Testis (tissue), 2 donors: Measurements from ENCODE around the gene SNRNP48.

ENCODE experiments used
- POLR2A ChIP-seq: fragments of 450-650 bp; IDR thresholded peaks from one replicate; pipeline ENCODE4 v1.6.1; 2017; ENCODE audit warnings: antibody characterized with exemption, mild to moderate bottlenecking, moderate library complexity
- TF ChIP-seq, protein P1 (sequence below), 3 experiments: fragments of 450-650 bp in 2 of 3; fragments of 200-600 bp in 1 of 3; sonication (generic) in 1 of 3; IDR thresholded peaks; one replicate each; pipeline ENCODE4 v1.5.1; 2016 to 2019; ENCODE audit warnings: antibody characterized with exemption in 3 of 3, mild to moderate bottlenecking in 2 of 3, moderate library complexity in 1 of 3

DNA sequence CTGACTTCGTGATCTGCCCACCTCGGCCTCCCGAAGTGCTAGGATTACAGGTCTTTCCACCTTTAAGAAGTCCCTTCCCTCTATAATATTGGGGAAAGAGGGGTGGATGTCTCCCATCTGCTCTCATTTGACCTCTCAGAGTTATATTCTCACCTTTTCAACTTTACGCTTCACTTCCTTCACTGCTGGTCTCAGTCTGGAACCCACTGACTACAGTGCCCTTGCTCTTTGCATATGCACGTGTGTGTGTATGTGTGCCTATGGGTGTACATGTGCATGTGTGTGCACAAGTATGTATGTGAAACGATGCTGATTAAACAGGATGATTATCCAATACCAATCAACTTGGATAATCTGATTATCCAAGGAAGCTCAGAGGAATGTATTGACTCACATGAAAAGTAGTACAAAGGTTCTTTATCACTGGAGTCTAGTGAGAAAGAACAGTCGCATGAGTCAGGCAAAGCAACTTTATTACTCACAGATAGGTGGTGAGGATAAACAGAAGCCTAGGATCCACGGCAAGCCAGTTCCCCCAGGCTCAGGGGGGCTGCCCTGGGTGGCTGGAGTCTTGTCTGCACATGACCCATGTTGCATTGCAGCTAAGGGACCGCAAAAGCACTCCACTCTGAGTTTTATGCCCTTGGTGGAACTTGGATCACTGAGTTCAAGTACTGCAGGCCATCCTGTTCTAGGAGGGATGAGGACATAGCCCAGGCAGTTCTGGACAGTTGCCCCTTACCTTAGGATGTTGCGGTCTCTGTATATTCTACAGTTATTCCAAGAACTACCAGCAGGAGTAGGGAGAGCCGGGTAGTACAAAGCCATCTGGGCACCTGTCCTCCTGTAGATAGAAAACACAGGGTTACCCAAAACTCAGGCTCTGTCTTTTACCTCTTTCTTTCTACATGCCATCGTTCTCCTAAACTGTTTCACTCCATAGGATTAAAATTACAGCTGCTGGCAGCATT, 50.9 kb downstream of the SNRNP48 start:
- TF ChIP-seq, protein P1, sequence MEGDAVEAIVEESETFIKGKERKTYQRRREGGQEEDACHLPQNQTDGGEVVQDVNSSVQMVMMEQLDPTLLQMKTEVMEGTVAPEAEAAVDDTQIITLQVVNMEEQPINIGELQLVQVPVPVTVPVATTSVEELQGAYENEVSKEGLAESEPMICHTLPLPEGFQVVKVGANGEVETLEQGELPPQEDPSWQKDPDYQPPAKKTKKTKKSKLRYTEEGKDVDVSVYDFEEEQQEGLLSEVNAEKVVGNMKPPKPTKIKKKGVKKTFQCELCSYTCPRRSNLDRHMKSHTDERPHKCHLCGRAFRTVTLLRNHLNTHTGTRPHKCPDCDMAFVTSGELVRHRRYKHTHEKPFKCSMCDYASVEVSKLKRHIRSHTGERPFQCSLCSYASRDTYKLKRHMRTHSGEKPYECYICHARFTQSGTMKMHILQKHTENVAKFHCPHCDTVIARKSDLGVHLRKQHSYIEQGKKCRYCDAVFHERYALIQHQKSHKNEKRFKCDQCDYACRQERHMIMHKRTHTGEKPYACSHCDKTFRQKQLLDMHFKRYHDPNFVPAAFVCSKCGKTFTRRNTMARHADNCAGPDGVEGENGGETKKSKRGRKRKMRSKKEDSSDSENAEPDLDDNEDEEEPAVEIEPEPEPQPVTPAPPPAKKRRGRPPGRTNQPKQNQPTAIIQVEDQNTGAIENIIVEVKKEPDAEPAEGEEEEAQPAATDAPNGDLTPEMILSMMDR (IDR thresholded peaks at IDR 0.05): no peak
- TF ChIP-seq POLR2A: no peak
